HG03439 (cell line): ENCODE data around the gene COL4A4.

Experiments used
- ATAC-seq: cut with Tn5 transposase; IDR thresholded peaks from one replicate; pipeline ENCODE4 v1.9.1; 2021; ENCODE audit warnings: mild to moderate bottlenecking, moderate library complexity; ENCODE audit not compliant: unreplicated experiment

The COL4A4 gene

DNA sequence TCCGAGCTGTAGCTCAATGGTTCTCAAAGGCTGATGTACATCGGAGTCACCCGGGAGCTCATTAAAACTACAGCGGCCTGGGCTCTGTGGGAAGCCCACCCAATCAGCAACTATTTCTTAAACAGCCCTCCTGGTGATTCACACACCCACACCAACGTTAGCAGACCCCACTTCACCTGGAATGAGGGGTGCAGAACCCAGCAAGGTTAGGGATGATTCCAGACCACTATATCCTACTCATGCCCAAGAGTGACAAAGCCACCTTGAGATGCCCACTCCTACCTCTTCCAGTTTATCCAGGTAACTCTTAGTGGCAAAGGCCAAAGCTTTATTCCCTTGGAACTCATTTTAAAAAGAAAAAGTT lies 178.4 kb downstream of the COL4A4 start:
- no peak for ATAC-seq

DNA sequence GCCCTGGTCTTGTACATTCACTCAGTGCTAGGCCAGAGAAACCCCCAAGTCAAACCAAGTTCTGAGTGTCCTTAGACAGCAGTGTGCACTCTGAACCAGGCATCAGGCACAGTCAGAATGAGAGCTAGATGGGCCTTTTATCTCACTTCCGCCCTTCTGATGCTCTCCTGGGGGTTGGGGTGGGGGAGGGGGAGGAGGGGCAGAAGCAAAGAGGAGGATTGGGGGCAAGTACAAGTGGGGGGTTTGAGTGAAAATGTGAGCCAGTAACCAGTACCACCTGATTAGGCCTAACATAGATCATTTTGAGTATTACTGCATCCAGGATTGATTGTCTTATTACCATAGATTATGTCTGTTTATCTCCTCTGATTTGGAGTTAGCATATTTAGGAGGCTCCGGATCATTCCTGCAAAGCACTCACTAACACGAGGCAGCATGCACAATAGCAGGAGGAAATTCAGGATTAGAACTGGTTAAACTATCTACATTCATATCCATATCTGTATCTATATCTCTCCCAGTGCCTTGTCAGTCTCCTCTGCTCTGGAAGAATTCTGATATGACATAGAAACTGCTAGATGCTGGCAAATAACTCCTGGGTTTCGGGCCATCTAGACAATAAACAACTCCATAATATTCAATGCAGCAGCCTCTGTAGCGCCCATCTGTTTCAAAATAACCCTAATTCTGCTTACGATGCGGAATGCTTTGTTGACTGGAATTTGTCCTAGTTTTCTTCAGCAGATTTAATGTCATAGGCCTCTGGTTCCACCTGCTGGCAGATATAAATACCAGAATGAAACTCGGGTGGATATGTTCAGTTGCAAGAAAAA lies 179.0 kb downstream of the COL4A4 start:
- ATAC-seq = peak; percentile 94

DNA sequence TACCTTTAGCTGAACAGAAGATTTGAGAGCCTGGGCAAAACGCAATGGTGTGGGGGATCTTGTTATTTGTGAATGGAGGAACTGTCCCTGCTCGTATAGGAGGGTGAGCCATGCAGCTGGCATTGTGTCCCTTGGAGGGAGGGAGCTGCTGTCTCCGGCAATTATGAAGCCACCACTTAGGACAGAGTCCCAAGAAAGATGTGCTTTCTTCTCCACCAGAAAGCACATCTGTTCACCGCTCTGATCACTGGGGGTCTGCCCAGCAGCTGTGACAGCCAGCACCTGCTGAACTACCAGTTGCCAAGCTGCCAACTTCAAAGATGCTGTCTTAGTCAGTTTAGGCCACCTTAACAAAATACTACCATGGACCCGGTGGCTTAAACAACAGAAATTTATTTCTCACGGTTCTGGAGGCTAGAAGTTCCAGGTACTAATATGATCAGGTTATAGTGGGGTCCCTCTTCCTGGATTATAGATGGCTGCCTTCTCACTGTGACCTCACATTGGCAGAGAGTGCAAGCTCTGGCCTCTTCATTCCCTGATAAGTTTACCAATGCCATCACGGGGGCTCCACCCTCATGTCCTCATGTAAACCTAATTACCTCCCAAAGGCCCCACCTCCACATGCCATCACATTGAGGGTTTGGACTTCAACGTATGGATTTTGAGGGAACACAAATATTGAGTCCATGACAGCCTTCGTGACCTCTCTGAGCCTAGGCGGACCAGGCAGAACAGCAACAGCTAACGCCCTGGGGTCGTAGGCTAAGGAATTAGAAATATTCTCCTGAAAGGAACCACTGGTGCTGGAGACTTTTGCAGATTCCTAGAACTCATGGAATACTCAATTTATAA lies 179.9 kb downstream of the COL4A4 start:
- no peak for ATAC-seq

DNA sequence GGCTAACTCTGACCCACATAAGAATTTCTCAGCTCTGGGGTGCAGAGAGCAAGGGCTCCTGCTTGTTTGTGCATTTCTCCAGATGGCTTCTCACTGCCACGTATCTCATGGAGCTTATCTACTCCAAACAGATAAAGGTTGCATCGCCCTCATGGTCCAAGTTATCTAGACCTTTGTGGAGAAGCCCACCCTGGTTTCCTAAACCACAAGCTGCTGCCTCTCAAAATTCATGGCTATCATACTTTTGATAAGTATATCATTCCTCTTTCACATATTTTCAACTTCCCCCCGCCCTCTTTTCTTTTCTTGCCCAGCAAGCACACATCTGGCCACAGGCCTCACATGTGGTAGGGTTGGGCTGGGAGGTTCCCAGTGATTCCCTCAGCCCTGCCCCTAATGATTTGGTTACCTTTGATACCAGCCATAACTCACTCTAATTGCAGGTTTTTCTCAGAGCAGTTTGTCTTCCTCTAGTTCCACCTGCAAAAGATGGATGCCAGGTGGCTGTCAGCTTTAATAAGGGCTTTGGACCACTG lies 182.1 kb downstream of the COL4A4 start:
- no peak for ATAC-seq

DNA sequence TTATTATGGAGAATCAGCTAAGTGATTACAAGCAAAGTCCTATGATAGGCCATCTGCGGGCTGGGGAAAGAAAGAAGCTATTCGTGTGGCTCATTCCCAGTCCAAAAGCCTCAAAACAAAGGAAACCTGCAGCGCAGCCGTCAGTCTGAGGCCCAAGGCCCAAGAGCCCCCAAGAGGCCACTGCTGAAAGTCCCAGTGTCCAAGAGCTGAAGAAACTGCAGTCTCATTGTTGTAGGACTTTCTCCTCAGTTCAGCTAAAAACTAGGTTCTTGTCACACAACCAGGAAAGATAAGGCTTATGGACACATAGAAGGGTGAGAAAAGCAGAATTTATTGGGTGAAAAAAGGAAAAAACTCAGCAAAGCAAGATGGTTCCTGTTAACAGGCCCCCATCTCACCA lies 185.0 kb downstream of the COL4A4 start:
- no peak for ATAC-seq

DNA sequence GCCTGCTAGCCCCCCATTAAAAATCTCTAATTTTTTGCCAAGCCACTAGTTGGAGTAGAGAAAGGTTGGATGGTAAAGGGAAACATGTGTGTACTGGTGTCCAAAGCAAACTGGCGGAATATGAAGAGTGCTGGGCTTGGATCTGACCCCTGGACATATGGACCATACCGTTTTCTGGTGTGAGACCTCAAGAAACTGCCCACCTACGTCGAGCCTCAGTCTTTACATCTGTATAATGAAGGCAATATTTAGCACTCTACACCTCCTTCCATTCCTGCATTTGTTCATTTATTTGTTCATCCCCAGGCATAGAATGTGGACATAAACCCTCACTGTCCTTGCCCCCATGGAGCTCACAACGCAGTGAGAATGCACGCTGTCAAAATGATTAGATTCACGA lies 185.7 kb downstream of the COL4A4 start:
- no peak for ATAC-seq

DNA sequence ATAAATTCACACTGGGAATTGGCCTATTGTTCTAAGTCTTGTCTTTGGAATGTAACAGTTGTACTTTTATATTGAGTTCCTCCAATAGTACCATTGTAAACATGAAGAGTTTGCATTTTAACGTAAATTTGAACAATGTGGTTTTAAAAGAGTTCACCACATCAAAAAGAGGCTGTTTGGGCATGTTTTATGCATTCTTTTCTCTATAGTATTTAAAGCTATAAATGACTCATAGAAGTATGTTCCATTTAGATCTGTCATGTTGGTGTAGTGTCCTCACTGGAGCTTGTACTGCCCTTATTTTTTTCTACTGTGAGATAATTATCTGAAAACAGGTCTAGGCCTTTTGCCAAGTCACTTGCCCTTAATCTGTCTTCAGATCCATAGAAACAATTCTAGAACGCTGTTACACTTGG lies 186.2 kb downstream of the COL4A4 start:
- no peak for ATAC-seq

DNA sequence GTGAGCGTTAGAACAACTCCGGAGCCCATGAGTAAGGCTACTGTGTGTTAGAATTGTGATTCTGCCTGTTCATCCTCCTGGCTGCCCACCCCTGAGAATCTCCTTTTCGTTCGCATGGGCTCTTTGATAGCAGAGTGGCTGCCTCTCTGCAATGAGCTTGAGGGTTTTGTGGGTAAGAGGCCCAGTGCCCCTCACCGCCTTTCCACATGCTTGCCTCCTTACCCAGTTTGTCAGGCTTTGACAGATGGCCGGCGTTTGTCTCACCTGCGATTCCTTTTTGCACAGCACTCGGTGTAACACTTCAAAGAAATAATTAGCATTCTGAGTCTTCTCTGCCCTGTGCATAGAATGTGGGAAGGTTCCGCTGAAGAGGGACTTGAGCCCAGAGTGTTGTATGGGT lies 190.2 kb downstream of the COL4A4 start:
- no peak for ATAC-seq

DNA sequence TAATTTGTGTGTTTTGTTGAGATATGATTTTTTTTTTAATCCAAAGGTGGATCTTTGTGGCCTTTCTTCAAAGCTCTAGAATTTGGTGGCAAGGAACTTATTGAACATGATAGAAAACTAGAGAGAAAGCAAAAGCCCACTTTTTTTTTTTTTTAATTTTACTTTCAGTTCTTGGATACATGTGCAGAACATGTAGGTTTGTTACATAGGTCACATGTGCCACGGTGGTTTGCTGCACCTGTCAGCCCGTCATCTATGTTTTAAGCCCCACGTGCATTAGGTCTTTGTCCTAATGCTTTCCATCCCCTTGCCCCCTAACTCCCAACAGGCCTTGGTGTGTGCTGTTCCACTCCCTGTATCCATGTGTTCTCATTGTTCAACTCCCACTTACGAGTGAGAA lies 192.2 kb downstream of the COL4A4 start:
- ATAC-seq = no peak

DNA sequence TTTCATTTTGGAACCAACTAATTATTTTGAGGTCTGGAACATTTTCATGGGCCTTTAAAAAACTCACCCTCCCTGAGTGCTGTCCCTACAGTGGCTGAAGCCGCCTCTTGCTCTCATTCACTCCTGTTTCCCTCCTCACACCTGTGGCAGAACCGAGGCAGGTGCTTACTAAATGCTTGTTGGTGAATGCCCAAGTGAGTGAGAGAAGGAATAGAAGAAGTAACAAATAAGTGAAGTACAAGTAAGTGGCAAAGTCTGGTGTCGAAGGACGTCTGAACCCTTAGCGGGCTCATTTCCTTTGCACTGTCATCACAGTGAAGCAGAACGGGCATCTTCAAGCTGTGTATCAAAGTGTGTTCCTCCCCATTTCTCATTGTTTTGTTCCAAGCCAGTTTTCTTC lies 192.9 kb downstream of the COL4A4 start:
- ATAC-seq = peak; percentile 45

DNA sequence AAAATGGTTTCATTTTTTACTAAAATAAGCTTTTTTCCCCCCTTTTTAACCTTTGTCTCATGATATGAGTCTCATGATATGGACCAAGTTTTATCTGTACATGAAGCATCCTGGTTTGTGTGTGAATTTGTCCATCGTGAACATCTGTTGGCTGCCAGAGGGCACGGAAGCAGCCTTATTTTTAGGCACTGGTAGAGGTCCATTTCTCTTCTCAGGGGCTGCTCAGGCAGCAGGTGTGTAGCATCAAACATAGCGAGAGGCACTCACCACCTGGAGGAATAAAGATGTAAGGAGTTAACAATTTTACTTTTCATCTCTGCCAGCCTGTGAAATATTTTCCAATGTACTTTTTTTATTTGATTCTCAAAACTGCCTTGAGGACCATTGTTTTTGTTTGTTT lies 193.6 kb downstream of the COL4A4 start:
- peak; percentile 60 for ATAC-seq

DNA sequence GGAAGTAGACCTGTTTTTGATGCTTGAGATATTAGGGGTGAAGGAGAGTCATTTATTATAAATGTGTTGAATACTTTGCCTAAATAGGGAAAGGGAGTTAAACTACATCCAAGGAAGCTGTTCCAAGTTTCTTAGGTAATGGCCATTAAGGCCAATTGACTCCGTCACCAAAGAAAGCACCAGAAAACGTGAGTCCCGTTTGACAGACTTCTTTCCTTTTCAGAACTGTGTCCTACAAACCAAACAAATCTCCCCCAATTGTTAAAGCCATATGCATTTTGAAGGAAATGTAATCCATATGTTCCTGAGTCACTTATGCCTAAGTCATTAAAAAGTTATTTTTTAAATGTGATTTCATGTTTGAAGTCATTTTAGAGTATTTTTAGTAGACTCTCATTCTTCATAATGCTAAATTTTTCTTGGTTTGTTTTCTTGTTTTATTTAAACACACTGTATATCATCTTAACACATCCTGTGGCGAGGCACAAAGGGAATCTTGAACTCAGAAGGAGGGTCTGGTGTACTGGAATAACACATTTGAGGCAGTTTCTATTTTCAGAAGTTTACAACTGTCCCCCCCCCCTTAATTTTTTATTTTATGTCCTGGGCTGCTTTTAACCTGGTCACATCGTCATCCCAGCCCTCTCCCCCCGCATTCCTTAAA lies 194.5 kb downstream of the COL4A4 start:
- no peak for ATAC-seq

DNA sequence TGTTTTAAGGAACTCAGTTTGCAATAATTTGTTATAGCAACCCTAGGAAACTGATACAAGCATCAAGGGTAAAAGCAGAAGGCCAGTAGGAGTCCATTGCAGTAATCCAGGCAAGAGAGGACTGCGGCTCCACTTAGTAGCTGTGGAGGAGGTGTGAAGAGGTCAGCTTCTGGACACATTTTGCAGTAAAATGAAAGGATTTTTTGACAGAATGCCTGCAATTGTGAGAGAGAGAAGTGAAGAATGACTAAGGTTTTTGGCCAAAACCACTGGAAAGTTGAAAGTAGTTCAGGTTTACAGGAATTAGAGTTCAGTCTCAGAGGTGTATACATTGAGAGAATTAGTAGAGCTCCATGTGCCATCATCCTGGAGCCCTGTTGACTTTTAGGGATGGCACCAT lies 198.6 kb downstream of the COL4A4 start:
- ATAC-seq = no peak

DNA sequence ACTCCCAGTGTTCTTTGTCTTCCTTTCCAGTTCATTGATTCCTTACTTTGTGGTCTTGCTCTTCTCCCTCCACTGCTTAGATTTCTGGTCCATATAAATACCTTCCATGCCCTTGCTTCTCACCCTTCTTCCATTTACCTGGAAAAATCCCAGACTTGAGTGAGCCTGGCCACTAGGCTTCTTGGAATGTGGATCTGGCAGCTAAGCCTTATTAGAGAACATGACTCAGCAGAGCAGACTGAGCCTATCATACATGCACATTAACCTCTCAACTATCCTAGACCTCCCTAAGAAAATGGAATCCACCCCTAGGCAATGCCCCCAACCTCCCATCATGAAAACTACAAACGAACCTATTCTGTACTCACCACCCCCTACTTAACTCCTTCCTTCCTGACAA lies 200.5 kb downstream of the COL4A4 start:
- no peak for ATAC-seq

DNA sequence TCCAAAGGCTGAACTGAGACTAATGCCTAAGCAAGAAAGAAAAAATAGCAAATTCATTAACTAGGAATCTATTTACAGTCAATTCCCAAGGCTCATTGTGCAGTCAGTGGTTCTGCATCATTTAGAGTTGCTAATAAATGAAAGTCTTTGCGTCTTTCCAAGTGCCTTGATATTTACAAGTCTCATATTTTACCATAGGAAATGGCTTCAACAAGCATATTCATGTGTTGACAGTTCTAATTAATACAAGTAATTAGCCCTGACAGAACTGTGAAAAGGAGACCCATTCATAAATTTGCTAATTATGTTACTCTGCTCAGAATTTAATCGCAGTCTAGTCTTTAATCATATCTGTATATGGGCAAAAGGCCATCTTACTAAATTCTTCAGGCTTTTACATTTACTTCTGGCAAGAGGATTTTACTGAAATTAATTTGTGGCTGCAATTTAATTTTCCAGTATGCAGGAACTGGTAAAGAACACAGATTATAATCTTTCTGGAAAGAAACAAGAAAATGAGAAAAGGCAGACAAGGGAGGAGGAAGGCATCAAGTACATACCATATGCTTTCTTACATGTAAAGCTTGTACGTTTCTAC lies 201.7 kb downstream of the COL4A4 start:
- ATAC-seq = no peak

DNA sequence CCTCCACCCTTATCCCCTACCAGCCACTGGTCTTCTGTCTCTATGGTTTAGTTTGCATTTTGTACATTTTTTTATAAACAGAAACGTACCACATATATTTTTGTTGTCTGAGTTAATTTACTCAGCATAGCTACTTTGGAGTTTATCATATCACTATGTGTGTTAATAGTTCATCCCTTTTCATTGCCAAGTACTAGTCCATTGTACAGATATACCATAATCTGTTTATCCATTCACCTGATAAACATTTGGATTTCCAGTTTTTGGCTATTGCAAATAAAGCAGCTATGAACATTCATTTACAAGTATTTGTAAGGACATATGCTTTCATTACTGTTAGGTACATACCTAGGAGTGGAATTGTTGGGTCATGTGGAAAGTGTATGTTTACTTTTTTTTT lies 204.6 kb downstream of the COL4A4 start:
- no peak for ATAC-seq

DNA sequence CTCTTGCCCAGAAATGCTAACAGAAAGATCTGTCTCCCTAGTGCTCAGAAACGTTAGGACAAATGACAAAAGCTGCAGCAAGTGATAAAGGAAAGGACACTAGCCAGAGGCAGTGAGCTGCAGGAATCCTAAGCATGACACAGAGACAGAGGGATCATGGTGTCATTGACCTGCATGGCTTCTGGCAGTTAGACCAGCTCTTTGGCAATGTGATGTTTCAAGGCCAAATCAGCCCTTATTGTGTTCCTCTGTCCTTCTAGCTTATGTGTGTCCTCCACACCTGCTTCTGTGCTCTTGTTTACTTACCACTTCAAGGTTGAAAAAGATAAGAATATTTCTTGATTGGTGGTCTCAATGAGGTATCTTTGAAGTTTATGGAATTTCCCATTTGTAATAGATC lies 207.3 kb downstream of the COL4A4 start:
- ATAC-seq = no peak

DNA sequence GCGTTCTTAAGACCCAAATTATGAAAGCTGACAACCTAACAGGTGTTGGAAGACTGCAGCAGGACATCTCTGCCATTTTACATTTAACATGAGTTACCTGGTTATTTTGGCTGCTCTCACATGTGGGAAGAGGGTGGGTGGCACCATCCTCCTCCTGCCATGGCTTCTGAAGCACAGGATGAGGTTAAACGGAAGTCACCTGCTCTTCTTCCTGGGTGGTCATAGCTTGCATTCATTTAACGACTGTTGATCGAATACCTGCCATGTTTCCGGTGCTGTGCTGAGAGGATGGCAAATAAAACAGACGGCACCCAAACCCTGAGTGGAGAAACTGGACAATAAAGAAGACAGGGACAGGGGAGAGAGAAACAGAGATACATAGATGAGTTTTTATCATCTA lies 210.2 kb downstream of the COL4A4 start:
- ATAC-seq = no peak

DNA sequence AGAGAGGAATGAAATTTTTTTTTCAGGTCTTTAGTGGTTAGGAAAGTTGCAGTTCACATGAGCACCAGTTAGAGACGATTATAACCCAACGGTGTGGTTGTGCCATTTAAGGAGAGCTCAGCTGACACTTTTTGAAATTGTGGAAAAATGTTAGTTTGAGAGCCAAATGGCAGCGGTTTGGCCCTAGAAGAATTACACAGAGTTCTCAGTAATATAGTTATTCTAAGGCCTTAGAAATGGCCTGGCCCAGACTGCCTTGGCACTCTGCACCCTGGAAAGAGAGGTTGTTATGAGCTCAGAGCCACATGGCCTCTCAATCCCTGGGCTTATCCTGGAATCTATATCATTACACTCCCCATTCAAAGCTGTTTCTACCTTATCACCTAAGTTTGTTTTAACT lies 210.8 kb downstream of the COL4A4 start:
- no peak for ATAC-seq
